Measurements from ENCODE around the gene LRRC49.

Gene LRRC49

DNA sequence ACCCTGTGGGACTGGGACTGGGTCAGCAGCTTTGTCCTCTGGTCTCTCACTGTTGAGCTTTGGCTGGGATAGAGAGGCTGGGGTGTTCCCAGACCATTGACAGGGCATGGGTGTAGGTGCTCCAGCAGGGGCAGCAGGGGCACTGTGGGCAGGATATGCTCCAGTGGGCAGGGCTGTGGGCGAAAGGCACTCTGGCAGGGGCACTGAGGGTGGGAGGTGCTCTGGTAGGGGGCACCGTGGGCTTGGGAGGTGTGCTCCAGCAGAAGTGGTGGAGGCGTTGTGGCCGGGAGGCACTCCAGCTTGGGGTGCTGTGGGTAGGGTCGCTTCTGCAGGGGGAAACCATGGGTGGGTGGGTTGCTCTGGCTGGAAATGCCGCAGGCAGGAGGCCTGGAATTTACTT lies 62.1 kb downstream of the LRRC49 start:
- H3K4me1 ChIP-seq (ENCODE audit: insufficient read depth, low read length, severe bottlenecking), result no peaks in the 10 kb centered on the region

DNA sequence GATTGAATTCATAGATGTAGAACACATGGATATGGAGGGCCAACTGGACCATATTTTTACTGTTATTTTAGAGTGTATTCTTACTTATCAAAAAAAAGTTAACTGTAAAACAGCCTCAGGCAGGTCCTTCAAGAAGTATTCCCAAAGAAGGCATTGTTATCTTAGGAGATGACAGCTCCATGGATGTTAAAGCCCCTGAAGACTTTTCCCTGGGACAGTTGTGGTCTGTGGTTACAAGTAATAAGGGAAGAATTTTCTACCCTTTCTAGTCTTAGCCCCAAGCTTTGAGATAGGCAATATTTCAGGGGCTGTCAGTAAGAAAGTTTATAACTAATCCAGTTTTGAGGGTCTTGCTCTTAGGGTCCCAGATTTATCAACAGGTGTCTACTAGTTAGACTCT lies 62.5 kb downstream of the LRRC49 start:
- Histone ChIP-seq H3K9ac (ENCODE audit: low read length) (no peak overlapping the region), H3K9me2 (ENCODE audit: low read depth, low read length) (no peaks in the 10 kb centered on the region), H3K27ac (ENCODE audit: low read depth, low read length, poor library complexity, severe bottlenecking) (no peak overlapping the region), H3K4me2 (ENCODE audit: low read length) (no peak overlapping the region), H3F3A (ENCODE audit: insufficient read depth, low read length) (no peaks in the 10 kb centered on the region), H3K4me1 (ENCODE audit: insufficient read depth, low read length, severe bottlenecking) (no peaks in the 10 kb centered on the region), H3K27me3 (ENCODE audit: insufficient read depth, low read length) (no peaks in the 10 kb centered on the region), H3K36me3 (ENCODE audit: insufficient read depth, low read length) (no peaks in the 10 kb centered on the region), H3K79me2 (ENCODE audit: insufficient read depth, low read length) (no peaks in the 10 kb centered on the region), H3K4me3 (ENCODE audit: low read depth, low read length, poor library complexity, severe bottlenecking) (no peak overlapping the region), H3K9me3 (ENCODE audit: low read length) (no peaks in the 10 kb centered on the region), H4K20me1 (ENCODE audit: insufficient read depth, low read length) (no peaks in the 10 kb centered on the region), H2AFZ (ENCODE audit: low read length) (no peak overlapping the region)
- TF ChIP-seq EZH2 (IDR thresholded peaks at IDR 0.05; ENCODE audit: borderline replicate concordance, low read length), result no peak
- TF ChIP-seq, protein P1, sequence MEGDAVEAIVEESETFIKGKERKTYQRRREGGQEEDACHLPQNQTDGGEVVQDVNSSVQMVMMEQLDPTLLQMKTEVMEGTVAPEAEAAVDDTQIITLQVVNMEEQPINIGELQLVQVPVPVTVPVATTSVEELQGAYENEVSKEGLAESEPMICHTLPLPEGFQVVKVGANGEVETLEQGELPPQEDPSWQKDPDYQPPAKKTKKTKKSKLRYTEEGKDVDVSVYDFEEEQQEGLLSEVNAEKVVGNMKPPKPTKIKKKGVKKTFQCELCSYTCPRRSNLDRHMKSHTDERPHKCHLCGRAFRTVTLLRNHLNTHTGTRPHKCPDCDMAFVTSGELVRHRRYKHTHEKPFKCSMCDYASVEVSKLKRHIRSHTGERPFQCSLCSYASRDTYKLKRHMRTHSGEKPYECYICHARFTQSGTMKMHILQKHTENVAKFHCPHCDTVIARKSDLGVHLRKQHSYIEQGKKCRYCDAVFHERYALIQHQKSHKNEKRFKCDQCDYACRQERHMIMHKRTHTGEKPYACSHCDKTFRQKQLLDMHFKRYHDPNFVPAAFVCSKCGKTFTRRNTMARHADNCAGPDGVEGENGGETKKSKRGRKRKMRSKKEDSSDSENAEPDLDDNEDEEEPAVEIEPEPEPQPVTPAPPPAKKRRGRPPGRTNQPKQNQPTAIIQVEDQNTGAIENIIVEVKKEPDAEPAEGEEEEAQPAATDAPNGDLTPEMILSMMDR (IDR thresholded peaks at IDR 0.05; ENCODE audit: low read length), result no peak

More for the DNA sequence above, 62.1 kb downstream of the LRRC49 start:
- Histone ChIP-seq H3K9me3 (ENCODE audit: low read length) (no peaks in the 10 kb centered on the region), H3K27me3 (ENCODE audit: insufficient read depth, low read length) (no peaks in the 10 kb centered on the region), H2AFZ (ENCODE audit: low read length) (no peak overlapping the region), H3K9ac (ENCODE audit: low read length) (no peak overlapping the region), H3F3A (ENCODE audit: insufficient read depth, low read length) (no peaks in the 10 kb centered on the region), H3K27ac (ENCODE audit: low read depth, low read length, poor library complexity, severe bottlenecking) (no peak overlapping the region), H3K4me3 (ENCODE audit: low read depth, low read length, poor library complexity, severe bottlenecking) (no peak overlapping the region), H3K79me2 (ENCODE audit: insufficient read depth, low read length) (no peaks in the 10 kb centered on the region), H4K20me1 (ENCODE audit: insufficient read depth, low read length) (no peaks in the 10 kb centered on the region), H3K9me2 (ENCODE audit: low read depth, low read length) (no peaks in the 10 kb centered on the region), H3K4me2 (ENCODE audit: low read length) (no peak overlapping the region), H3K36me3 (ENCODE audit: insufficient read depth, low read length) (no peaks in the 10 kb centered on the region)
- TF ChIP-seq, protein P1 (IDR thresholded peaks at IDR 0.05; ENCODE audit: low read length), result no peak
- TF ChIP-seq EZH2 (IDR thresholded peaks at IDR 0.05; ENCODE audit: borderline replicate concordance, low read length), result no peak

DNA sequence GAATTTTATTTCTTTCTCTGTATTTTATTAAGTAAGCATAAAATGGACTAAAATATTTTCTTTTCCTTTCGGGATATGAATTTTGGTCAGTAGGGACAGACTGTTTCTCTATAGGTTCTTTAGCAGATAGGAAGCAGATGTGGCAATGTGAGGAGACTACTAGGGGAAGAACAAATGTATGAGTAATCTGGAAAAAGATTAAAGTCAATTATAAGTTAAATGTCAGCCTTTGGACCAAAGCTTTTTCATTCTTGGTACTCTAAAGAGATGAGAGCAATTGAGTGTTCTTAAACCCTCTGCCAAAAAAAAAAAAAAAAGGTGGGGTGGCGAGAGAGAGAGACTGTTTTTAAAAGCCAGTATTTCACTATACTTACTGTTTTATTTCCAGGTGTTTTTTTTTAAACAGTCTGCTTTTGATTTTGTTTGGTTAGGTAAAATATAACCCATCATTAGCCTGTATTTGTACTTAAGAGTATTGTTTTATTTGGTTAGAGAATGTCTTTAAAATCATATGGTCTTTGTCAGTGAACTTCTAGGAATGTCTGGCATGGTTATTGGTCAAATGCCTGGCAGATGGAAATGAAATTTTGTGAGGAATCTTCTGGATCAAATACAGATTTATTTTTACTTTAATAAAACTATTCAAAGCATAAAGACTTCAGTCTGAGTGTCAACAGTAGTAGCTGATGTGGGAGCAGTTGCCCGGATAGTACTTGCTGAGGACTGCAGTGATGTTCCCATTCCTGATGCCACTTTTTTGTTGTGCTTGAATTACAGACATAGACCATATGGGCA lies 63.8 kb downstream of the LRRC49 start:
- Histone ChIP-seq H3K4me1 (ENCODE audit: insufficient read depth, low read length, severe bottlenecking) (no peaks in the 10 kb centered on the region), H3K9me3 (ENCODE audit: low read length) (no peaks in the 10 kb centered on the region), H3K4me2 (ENCODE audit: low read length) (no peak overlapping the region), H3K36me3 (ENCODE audit: insufficient read depth, low read length) (no peaks in the 10 kb centered on the region), H3K4me3 (ENCODE audit: low read depth, low read length, poor library complexity, severe bottlenecking) (no peak overlapping the region), H3F3A (ENCODE audit: insufficient read depth, low read length) (no peaks in the 10 kb centered on the region), H2AFZ (ENCODE audit: low read length) (no peak overlapping the region), H3K79me2 (ENCODE audit: insufficient read depth, low read length) (no peaks in the 10 kb centered on the region), H3K9ac (ENCODE audit: low read length) (no peak overlapping the region), H4K20me1 (ENCODE audit: insufficient read depth, low read length) (no peaks in the 10 kb centered on the region), H3K27ac (ENCODE audit: low read depth, low read length, poor library complexity, severe bottlenecking) (no peak overlapping the region), H3K9me2 (ENCODE audit: low read depth, low read length) (no peaks in the 10 kb centered on the region), H3K27me3 (ENCODE audit: insufficient read depth, low read length) (no peaks in the 10 kb centered on the region)
- TF ChIP-seq EZH2 (IDR thresholded peaks at IDR 0.05; ENCODE audit: borderline replicate concordance, low read length), result no peak
- TF ChIP-seq, protein P1 (IDR thresholded peaks at IDR 0.05; ENCODE audit: low read length), result no peak

Data from OCI-LY1 (cell line).